RWPE1 (cell line): ENCODE measurements around the gene CREB3L4.

Experiments
- CTCF ChIA-PET: fragments of 350-600 bp; sonication (Branson Sonifier 250); formaldehyde crosslinking; extraction: SDS; loops from one replicate; lab custom pipeline; 2021; lab: Yijun Ruan, JAX
- POLR2A ChIA-PET: fragments of 400-600 bp; formaldehyde crosslinking; extraction: SDS; loops from one replicate; lab custom pipeline; 2020; ENCODE audit warnings: antibody characterized with exemption; ENCODE audit not compliant: low non-redundant PET; lab: Yijun Ruan, JAX
- DNase-seq: peaks from one replicate; pipeline ENCODE4 v3.0.0; 2012; ENCODE audit warnings: low spot score
- H3K27ac ChIP-seq: fragments of 450-650 bp; 2 replicates; pipeline ENCODE4 v1.5.1; 2017
- CTCF ChIP-seq: fragments of 450-650 bp; conservative IDR thresholded peaks from 2 replicates; pipeline ENCODE4 v1.5.1; 2017; ENCODE audit warnings: low read depth, mild to moderate bottlenecking

Gene CREB3L4

GRCh38 chr1:153968408-153968807, 706 bp downstream of the CREB3L4 start:
- TF ChIP-seq CTCF: no peak
- ChIA-PET CTCF (interaction anchor here (1.1 kb wide), 1 partner anchor 18 kb away, joined by 3 read pairs; the partner anchor contains the start of gene RAB13), POLR2A (interaction anchor here (2.4 kb wide), 1 partner anchor 22 kb away, joined by 8 read pairs; the partner anchor contains the start of gene RPS27)
- DNase-seq: no peak
- peak overlapping the region; percentile 98 for H3K27ac ChIP-seq

- no peak for DNase-seq
- no peak for TF ChIP-seq CTCF
- CTCF ChIA-PET: no interaction called here
- POLR2A ChIA-PET: no interaction called here
- H3K27ac ChIP-seq: peak overlapping the region; percentile 98
These were observed 1.3 kb downstream of the CREB3L4 start for GRCh38 chr1:153968972-153969371.

DNA sequence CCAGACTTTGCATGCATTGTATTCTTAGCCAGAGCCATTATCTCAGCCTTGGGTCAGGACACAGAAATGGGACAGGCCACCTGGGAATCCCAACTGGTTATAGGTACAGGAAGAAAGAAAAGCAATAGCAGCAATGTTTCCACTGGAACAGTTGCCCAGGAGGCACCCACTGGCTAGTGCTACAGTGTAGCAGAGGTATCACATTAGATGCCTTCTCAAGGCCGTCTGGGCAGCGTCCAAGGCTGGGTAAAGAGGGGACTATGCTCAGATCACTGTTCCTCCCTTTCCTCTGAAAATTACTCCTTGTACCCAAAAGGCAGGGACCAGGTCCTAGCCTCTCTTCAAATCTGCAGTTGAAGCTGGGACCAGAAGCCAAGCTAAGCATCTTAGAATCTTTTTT, 2.6 kb downstream of the CREB3L4 start:
- 0 out of 2 replicates have a peak overlapping the region, but pooled peaks have one; percentile 98 for H3K27ac ChIP-seq
- POLR2A ChIA-PET: no interaction called here
- CTCF ChIA-PET: interaction anchor here (1.0 to 1.2 kb wide), 2 partner anchors 16 to 173 kb away, joined by 4 read pairs; partner anchors contain the start of gene RAB13
- TF ChIP-seq CTCF: no peak
- DNase-seq: no peak

DNA sequence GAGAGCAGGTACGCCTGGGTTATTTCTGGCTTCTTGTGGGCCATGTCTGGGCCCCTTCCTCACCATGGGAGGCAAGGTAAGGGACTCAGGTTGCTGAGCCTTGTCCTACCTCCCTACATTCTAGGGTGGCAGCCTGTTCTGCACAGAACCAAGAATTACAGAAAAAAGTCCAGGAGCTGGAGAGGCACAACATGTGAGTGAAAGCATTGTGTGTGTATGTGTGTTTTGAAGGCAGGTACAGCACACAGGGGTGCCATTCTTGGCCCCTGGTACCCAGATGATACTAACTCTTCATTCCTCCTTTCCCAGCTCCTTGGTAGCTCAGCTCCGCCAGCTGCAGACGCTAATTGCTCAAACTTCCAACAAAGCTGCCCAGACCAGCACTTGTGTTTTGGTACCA, 5.4 kb downstream of the CREB3L4 start:
- no peak for DNase-seq
- ChIA-PET POLR2A (no interaction called here), CTCF (interaction anchor here (0.6 to 0.9 kb wide), 2 partner anchors 13 to 305 kb away, joined by 4 to 5 read pairs; partner anchors contain the start of gene RAB13)
- peak overlapping the region; percentile 33 for H3K27ac ChIP-seq
- TF ChIP-seq CTCF: no peak

DNA sequence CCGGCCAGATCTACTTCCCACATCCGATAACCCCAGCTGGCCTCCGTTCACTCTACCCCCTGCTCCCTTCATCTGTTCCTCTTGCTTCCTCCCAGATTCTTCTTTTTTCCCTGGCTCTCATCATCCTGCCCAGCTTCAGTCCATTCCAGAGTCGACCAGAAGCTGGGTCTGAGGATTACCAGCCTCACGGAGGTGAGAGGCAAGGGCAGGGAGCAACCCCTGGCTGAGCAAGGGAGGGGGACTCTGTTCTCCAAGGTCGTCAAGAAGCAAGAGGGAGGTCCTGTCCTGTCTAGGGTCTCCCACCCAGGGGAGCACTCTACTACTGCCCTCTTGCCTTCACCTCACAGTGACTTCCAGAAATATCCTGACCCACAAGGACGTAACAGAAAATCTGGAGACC, 5.8 kb downstream of the CREB3L4 start:
- TF ChIP-seq CTCF: no peak
- peak overlapping the region; percentile 33 for H3K27ac ChIP-seq
- no peak for DNase-seq
- POLR2A ChIA-PET: no interaction called here
- CTCF ChIA-PET: interaction anchor here (0.6 to 0.9 kb wide), 2 partner anchors 13 to 306 kb away, joined by 4 to 5 read pairs; partner anchors contain the start of gene RAB13

GRCh38 chr1:153976819-153977249, 9.1 kb downstream of the CREB3L4 start:
- DNase-seq: no peak
- ChIA-PET POLR2A (interaction anchor here (1.0 to 2.8 kb wide), 2 partner anchors 10 to 54 kb away, joined by 4 to 16 read pairs; partner anchors contain the start of genes CREB3L4 and GATAD2B), CTCF (interaction anchor here (0.6 to 1.3 kb wide), 4 partner anchors 9 to 338 kb away, joined by 3 to 5 read pairs (median 4); partner anchors contain the start of genes CREB3L4 and DENND4B)
- no peak for TF ChIP-seq CTCF
- peak overlapping the region; percentile 84 for H3K27ac ChIP-seq
